AG10803 (cell line): ENCODE results near the gene MBD2.

ENCODE experiments used
- DNase-seq: peaks from one replicate; pipeline ENCODE4 v3.0.0; 2010; ENCODE audit warnings: low read depth
- H3K4me3 ChIP-seq: 2 replicates; pipeline ENCODE4 v1.5.1; 2011; ENCODE audit warnings: mild to moderate bottlenecking, low read length, control low read depth
- CTCF ChIP-seq: conservative IDR thresholded peaks from 2 replicates; pipeline ENCODE4 v1.5.1; 2011; ENCODE audit warnings: mild to moderate bottlenecking, low read length, control low read depth, inconsistent platforms

MBD2 gene

DNA sequence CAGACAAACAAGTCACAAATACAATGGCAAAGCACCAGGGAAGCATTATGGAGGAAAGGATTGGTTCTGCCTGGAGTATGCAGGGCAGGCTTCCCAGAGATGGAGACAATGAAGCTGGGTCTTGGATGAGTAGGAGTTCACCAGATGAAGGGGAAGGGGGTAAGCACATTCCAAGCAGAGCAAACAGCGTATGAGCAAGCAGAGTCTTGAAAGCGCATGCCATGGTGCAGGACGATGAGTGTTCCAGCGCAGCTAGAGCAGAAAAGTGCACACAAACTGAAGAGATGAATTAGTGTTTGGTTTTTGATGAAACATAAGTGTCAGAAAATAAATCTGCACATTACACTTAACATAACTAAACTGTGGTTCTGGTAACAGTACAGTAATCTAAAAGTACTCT lies 21.6 kb downstream of the MBD2 start:
- TF ChIP-seq CTCF, result no peak
- no peak overlapping the region for H3K4me3 ChIP-seq
- no peak for DNase-seq

- TF ChIP-seq CTCF, result no peak
- DNase-seq, result no peak
- H3K4me3 ChIP-seq, result no peak overlapping the region
Measured at GRCh38 chr18:54197747-54198411, 26.6 kb downstream of the MBD2 start.

- no peak for TF ChIP-seq CTCF
- H3K4me3 ChIP-seq, result no peak overlapping the region
- DNase-seq, result no peak
Measured at GRCh38 chr18:54193786-54194185, 30.7 kb downstream of the MBD2 start.

GRCh38 chr18:54192900-54193299 lies 31.6 kb downstream of the MBD2 start:
- no peak overlapping the region for H3K4me3 ChIP-seq
- DNase-seq, result no peak
- TF ChIP-seq CTCF, result no peak

GRCh38 chr18:54192415-54192814 lies 32.1 kb downstream of the MBD2 start:
- DNase-seq, result no peak
- H3K4me3 ChIP-seq, result no peak overlapping the region
- TF ChIP-seq CTCF, result no peak

DNA sequence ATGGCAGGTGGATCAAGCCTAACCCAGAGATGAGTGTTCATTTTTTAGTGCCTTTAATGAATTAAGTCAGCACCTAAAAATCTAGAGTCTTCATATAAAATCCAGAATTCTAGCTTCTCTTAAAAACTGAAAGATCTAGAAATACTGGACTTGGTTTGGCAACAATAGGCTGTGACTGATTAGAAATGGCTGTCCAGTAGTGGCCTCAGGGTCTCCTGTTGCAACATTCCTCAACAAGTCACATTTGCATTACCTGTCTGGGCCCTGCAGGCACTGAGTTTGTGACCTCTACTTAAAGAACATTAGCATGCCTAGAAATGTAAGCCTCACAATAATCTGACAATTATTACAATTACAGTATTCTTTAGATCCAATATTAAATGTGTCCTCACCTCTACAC lies 33.1 kb downstream of the MBD2 start:
- H3K4me3 ChIP-seq, result no peak overlapping the region
- no peak for TF ChIP-seq CTCF
- DNase-seq, result no peak

GRCh38 chr18:54187372-54187771 lies 37.1 kb downstream of the MBD2 start:
- no peak overlapping the region for H3K4me3 ChIP-seq
- no peak for DNase-seq
- no peak for TF ChIP-seq CTCF
